ENCODE measurements around the gene CENPU.

CENPU gene

DNA sequence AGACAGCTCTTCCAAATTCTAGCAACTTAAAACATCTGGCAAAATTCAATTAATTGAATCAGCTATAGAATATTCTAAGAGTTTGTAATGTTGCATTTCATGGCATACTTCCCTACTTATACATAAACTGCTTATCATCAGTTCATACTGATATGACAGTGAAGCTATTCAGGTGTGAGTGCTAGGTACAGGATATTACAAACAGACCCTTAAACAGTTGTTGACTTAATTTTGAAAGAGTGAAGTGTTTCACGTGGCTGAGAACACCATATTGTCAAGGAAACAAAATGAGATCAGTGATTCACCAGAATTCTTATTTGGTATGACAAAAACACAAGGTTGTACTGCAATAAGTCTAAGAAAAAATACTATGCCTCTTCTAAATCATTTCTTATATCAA, 27.4 kb downstream of the CENPU start:
- Histone ChIP-seq H3K27me3 (ENCODE audit: insufficient read depth, low read depth) (no peaks in the 10 kb centered on the region), H3K4me2 (peak overlapping the region; percentile 64), H2AFZ (ENCODE audit: low read depth) (no peak overlapping the region), H4K20me1 (ENCODE audit: insufficient read depth) (no peaks in the 10 kb centered on the region), H3K4me1 (ENCODE audit: low read depth, poor library complexity, severe bottlenecking) (peaks cover 66% of the 10 kb centered on the region), H3K79me2 (ENCODE audit: insufficient read depth, low read depth) (peaks cover 17% of the 10 kb centered on the region), H3K9ac (no peak overlapping the region), H3K27ac (peak overlapping the region; percentile 38; the same call in 1 of the 2 replicates), H3K4me3 (IDR thresholded peaks at IDR 0.05; ENCODE audit: insufficient read depth, low read depth, low read length) (no peak overlapping the region), H3K36me3 (ENCODE audit: insufficient read depth) (peaks cover 19% of the 10 kb centered on the region)
- TF ChIP-seq CTCF (conservative IDR thresholded peaks at IDR 0.05; ENCODE audit: low read depth, low read length) = no peak

DNA sequence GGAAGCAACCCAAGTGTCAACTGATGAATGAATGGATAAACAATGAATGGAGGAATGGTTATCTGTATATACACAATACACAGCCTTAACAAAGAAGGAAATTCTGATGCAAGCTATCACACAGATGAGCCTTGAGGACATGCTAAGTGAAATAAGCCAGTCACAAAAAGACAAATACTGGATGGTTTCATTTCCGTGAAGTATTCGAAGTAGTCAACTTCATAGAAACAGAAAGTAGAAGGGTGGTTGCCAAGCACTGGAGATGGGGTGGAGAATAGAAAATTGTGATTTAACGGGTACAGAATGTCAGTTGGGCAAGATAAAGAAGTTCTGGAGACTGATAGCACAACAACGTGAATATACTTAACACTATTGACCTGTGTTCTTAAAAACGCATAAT, 28.2 kb downstream of the CENPU start:
- H3K79me2 ChIP-seq (ENCODE audit: insufficient read depth, low read depth) = peaks cover 17% of the 10 kb centered on the region
- no peak for TF ChIP-seq CTCF (conservative IDR thresholded peaks at IDR 0.05; ENCODE audit: low read depth, low read length)
- H4K20me1 ChIP-seq (ENCODE audit: insufficient read depth) = no peaks in the 10 kb centered on the region
- H2AFZ ChIP-seq (ENCODE audit: low read depth) = no peak overlapping the region
- H3K9ac ChIP-seq = no peak overlapping the region
- peaks cover 19% of the 10 kb centered on the region for H3K36me3 ChIP-seq (ENCODE audit: insufficient read depth)
- peak overlapping the region; percentile 38 for H3K27ac ChIP-seq
- no peaks in the 10 kb centered on the region for H3K27me3 ChIP-seq (ENCODE audit: insufficient read depth, low read depth)
- H3K4me3 ChIP-seq (IDR thresholded peaks at IDR 0.05; ENCODE audit: insufficient read depth, low read depth, low read length) = no peak overlapping the region
- H3K4me1 ChIP-seq (ENCODE audit: low read depth, poor library complexity, severe bottlenecking) = peaks cover 72% of the 10 kb centered on the region
- peak overlapping the region; percentile 64 for H3K4me2 ChIP-seq

DNA sequence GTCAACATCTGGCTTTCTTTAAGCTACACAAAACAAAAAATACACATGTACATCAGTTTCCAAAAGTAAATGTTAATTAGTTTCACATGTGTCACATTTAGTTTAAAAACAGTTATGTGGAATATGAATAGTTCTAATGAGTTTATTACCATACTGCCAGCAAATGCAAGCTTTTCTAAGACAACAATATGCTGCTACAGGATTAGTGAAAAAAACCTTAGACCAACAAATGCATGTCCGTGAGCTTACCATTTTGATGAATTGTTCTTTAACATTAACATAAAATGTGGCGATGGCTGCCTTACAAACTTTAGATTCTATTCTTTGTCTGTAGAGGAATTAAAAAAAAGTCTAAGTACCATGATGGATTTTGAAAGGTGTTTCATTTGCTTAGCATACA, 31.8 kb downstream of the CENPU start:
- H2AFZ ChIP-seq (ENCODE audit: low read depth) = no peak overlapping the region
- H3K4me1 ChIP-seq (ENCODE audit: low read depth, poor library complexity, severe bottlenecking) = peaks cover 100% of the 10 kb centered on the region
- H3K27me3 ChIP-seq (ENCODE audit: insufficient read depth, low read depth) = no peaks in the 10 kb centered on the region
- no peak for TF ChIP-seq CTCF (conservative IDR thresholded peaks at IDR 0.05; ENCODE audit: low read depth, low read length)
- H3K9ac ChIP-seq = no peak overlapping the region
- peaks cover 5% of the 10 kb centered on the region; the same call in 1 of the 2 replicates for H3K36me3 ChIP-seq (ENCODE audit: insufficient read depth)
- H4K20me1 ChIP-seq (ENCODE audit: insufficient read depth) = no peaks in the 10 kb centered on the region
- H3K79me2 ChIP-seq (ENCODE audit: insufficient read depth, low read depth) = peaks cover 17% of the 10 kb centered on the region
- no peak overlapping the region for H3K4me3 ChIP-seq (IDR thresholded peaks at IDR 0.05; ENCODE audit: insufficient read depth, low read depth, low read length)
- H3K4me2 ChIP-seq = no peak overlapping the region
- H3K27ac ChIP-seq = no peak overlapping the region

GRCh38 chr4:184699941-184700340, 34.0 kb downstream of the CENPU start:
- H3K4me3 ChIP-seq (IDR thresholded peaks at IDR 0.05; ENCODE audit: insufficient read depth, low read depth, low read length) = no peak overlapping the region
- H2AFZ ChIP-seq (ENCODE audit: low read depth) = no peak overlapping the region
- H3K27me3 ChIP-seq (ENCODE audit: insufficient read depth, low read depth) = no peaks in the 10 kb centered on the region
- H3K36me3 ChIP-seq (ENCODE audit: insufficient read depth) = peaks cover 5% of the 10 kb centered on the region; the same call in 1 of the 2 replicates
- peaks cover 11% of the 10 kb centered on the region for H3K79me2 ChIP-seq (ENCODE audit: insufficient read depth, low read depth)
- peaks cover 100% of the 10 kb centered on the region for H3K4me1 ChIP-seq (ENCODE audit: low read depth, poor library complexity, severe bottlenecking)
- H3K4me2 ChIP-seq = peak overlapping the region; percentile 15
- TF ChIP-seq CTCF (conservative IDR thresholded peaks at IDR 0.05; ENCODE audit: low read depth, low read length) = no peak
- H3K27ac ChIP-seq = peak overlapping the region; percentile 8; the same call in 1 of the 2 replicates
- H3K9ac ChIP-seq = no peak overlapping the region
- no peaks in the 10 kb centered on the region for H4K20me1 ChIP-seq (ENCODE audit: insufficient read depth)
